ENCODE results near the gene PIEZO2. TPM values are rescaled to one million over a fixed set of nuclear protein-coding genes. Genes with fewer than 3 reads are reported as not detected.

PIEZO2 gene
- total RNA-seq, 2 experiments from 2014 or later = not detected

- Mint-ChIP-seq H3K4me1 (ENCODE audit: low read depth) (no peaks in the 10 kb centered on the region), H3K27me3 (no peaks in the 10 kb centered on the region), H3K9me3 (no peaks in the 10 kb centered on the region), H3K36me3 (ENCODE audit: low read depth) (no peaks in the 10 kb centered on the region), H3K4me3 (no peak overlapping the region), H3K27ac (no peak overlapping the region)
- Histone ChIP-seq H3K27ac (ENCODE audit: low read depth in 1 of 2, low read length in 2 of 2) (no peak overlapping the region), H3K27me3 (ENCODE audit: control insufficient read depth in 1 of 2, insufficient read depth in 2 of 2, low read length in 2 of 2) (peaks cover 0 to 2% of the 10 kb centered on the region in 2 experiments), H3K9me3 (ENCODE audit: control insufficient read depth in 1 of 2, insufficient read depth in 1 of 2, low read length in 2 of 2) (no peaks in the 10 kb centered on the region), H3K4me1 (ENCODE audit: insufficient read depth, low read length) (no peaks in the 10 kb centered on the region), H3K4me3 (ENCODE audit: low read length) (no peak overlapping the region), H3K36me3 (ENCODE audit: insufficient read depth, low read length) (no peaks in the 10 kb centered on the region)
- DNase-seq (no peak), ATAC-seq (ENCODE audit: poor library complexity) (no peak)
- CTCF ChIA-PET = no interaction called here
- POLR2A ChIA-PET = no interaction called here
- intact Hi-C loops (cut with DNase I, micrococcal nuclease) = no loop called here
- TF ChIP-seq, protein P1, sequence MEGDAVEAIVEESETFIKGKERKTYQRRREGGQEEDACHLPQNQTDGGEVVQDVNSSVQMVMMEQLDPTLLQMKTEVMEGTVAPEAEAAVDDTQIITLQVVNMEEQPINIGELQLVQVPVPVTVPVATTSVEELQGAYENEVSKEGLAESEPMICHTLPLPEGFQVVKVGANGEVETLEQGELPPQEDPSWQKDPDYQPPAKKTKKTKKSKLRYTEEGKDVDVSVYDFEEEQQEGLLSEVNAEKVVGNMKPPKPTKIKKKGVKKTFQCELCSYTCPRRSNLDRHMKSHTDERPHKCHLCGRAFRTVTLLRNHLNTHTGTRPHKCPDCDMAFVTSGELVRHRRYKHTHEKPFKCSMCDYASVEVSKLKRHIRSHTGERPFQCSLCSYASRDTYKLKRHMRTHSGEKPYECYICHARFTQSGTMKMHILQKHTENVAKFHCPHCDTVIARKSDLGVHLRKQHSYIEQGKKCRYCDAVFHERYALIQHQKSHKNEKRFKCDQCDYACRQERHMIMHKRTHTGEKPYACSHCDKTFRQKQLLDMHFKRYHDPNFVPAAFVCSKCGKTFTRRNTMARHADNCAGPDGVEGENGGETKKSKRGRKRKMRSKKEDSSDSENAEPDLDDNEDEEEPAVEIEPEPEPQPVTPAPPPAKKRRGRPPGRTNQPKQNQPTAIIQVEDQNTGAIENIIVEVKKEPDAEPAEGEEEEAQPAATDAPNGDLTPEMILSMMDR (IDR thresholded peaks at IDR 0.05) = no peak
Observed at GRCh38 chr18:10930076-10930475, 219.3 kb downstream of the PIEZO2 start.

DNA sequence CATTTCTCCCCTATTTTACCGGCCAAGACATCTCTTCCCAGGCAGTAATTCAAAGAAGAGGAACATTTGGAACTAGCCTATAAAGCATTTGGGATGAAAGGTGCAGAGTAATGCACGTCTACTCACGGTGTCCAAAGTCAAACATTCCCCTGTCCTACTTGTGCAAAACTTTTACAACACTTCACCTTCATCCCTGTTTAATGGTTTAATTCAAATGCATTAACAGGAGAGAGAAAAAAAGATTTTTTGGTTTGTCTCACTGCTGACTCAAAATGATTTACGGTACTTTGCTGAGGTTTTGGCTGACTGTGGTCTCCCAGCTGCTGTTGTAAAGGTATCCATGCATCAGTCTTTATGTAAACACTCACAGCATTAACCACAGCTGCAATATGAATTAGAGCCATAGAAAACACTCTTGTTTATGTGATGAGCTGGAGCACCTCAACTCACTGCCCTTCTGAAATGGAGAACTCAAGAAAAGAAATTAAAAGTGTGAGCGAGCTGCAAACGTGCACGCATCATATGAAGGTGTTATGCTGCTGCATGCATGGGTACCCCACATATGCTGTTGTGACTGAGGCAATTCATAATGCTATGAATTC lies 220.5 kb downstream of the PIEZO2 start:
- TF ChIP-seq, protein P1 (IDR thresholded peaks at IDR 0.05) = no peak
- Histone ChIP-seq H3K27me3 (ENCODE audit: control insufficient read depth in 1 of 2, insufficient read depth in 2 of 2, low read length in 2 of 2) (peaks cover 0 to 2% of the 10 kb centered on the region in 2 experiments), H3K9me3 (ENCODE audit: control insufficient read depth in 1 of 2, insufficient read depth in 1 of 2, low read length in 2 of 2) (no peaks in the 10 kb centered on the region), H3K27ac (ENCODE audit: low read depth in 1 of 2, low read length in 2 of 2) (no peak overlapping the region), H3K36me3 (ENCODE audit: insufficient read depth, low read length) (no peaks in the 10 kb centered on the region), H3K4me3 (ENCODE audit: low read length) (no peak overlapping the region), H3K4me1 (ENCODE audit: insufficient read depth, low read length) (no peaks in the 10 kb centered on the region)
- ATAC-seq (ENCODE audit: poor library complexity) (no peak), DNase-seq (no peak)
- H3K27ac Mint-ChIP-seq = no peak overlapping the region
- no peaks in the 10 kb centered on the region for H3K36me3 Mint-ChIP-seq (ENCODE audit: low read depth)
- H3K4me1 Mint-ChIP-seq (ENCODE audit: low read depth) = no peaks in the 10 kb centered on the region
- ChIA-PET POLR2A (no interaction called here), CTCF (no interaction called here)
- no peak overlapping the region for H3K4me3 Mint-ChIP-seq
- H3K27me3 Mint-ChIP-seq = no peaks in the 10 kb centered on the region
- intact Hi-C loops (cut with DNase I, micrococcal nuclease) = loop anchor here in 1 of 2 experiments (10.0 kb wide), 1 partner anchor 46 kb away; no protein-coding TSS in a partner anchor
- H3K9me3 Mint-ChIP-seq = no peaks in the 10 kb centered on the region

GRCh38 chr18:10928011-10928771 lies 221.2 kb downstream of the PIEZO2 start:
- TF ChIP-seq, protein P1 (IDR thresholded peaks at IDR 0.05) = no peak
- Histone ChIP-seq H3K36me3 (ENCODE audit: insufficient read depth, low read length) (no peaks in the 10 kb centered on the region), H3K27ac (ENCODE audit: low read depth in 1 of 2, low read length in 2 of 2) (no peak overlapping the region), H3K4me1 (ENCODE audit: insufficient read depth, low read length) (no peaks in the 10 kb centered on the region), H3K27me3 (ENCODE audit: control insufficient read depth in 1 of 2, insufficient read depth in 2 of 2, low read length in 2 of 2) (peaks cover 0 to 2% of the 10 kb centered on the region in 2 experiments), H3K9me3 (ENCODE audit: control insufficient read depth in 1 of 2, insufficient read depth in 1 of 2, low read length in 2 of 2) (no peaks in the 10 kb centered on the region), H3K4me3 (ENCODE audit: low read length) (no peak overlapping the region)
- ATAC-seq (ENCODE audit: poor library complexity) (no peak), DNase-seq (no peak)
- H3K36me3 Mint-ChIP-seq (ENCODE audit: low read depth) = no peaks in the 10 kb centered on the region
- no peaks in the 10 kb centered on the region for H3K9me3 Mint-ChIP-seq
- no peak overlapping the region for H3K4me3 Mint-ChIP-seq
- ChIA-PET POLR2A (no interaction called here), CTCF (no interaction called here)
- intact Hi-C loops (cut with DNase I, micrococcal nuclease) = loop anchor here in 1 of 2 experiments (10.0 kb wide), 1 partner anchor 47 kb away; no protein-coding TSS in a partner anchor
- H3K27me3 Mint-ChIP-seq = no peaks in the 10 kb centered on the region
- H3K27ac Mint-ChIP-seq = no peak overlapping the region
- H3K4me1 Mint-ChIP-seq (ENCODE audit: low read depth) = no peaks in the 10 kb centered on the region

Data from CD4-positive, alpha-beta T cell (primary cell).